NCI-H2029 treated with DMSO at 0.1 percent for 48 hours (cell line): ENCODE results near the gene ARAP1.

Experiments
- DNase-seq: peaks from one replicate; lab custom pipeline; 2025; lab: John Stamatoyannopoulos, UW

ARAP1 gene

DNA sequence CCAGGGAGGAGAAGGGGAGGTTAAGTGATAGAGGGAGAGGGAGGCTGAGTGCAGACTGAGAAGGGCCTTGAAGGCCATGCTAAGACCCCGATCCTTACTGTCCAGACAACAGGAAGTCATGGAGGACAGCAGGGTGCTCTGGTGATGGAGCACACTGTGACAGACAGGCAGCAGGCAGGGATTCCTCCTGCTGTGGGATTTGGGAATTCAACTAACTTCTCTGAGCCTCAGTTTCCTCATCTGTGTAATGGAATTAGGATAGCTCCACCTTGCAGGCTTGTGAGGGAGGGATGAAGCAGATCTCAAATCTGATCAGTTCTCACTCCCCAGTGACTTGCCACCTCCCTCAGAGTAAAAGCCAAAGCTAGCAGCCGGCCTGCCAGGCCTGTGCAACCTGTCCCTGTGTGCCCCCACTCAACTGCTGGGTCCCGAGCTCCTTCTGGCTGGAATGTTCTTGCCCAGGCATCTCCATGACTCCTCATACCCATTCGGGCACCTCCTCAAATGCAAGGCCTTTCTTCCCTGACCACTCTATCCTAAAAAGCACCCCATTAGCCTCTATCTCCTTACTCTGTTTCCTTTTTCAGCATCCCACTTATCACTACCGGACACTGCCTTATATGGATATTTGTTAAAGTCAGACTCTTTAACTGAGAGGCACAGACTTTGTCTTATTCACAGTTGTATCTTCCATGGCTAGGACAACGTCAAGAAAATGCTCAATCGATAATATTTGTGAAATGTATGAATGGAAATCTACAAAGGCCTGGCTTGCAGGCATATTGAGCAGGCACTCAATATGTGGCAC lies 9.5 kb downstream of the ARAP1 start:
- DNase-seq, result no peak

DNA sequence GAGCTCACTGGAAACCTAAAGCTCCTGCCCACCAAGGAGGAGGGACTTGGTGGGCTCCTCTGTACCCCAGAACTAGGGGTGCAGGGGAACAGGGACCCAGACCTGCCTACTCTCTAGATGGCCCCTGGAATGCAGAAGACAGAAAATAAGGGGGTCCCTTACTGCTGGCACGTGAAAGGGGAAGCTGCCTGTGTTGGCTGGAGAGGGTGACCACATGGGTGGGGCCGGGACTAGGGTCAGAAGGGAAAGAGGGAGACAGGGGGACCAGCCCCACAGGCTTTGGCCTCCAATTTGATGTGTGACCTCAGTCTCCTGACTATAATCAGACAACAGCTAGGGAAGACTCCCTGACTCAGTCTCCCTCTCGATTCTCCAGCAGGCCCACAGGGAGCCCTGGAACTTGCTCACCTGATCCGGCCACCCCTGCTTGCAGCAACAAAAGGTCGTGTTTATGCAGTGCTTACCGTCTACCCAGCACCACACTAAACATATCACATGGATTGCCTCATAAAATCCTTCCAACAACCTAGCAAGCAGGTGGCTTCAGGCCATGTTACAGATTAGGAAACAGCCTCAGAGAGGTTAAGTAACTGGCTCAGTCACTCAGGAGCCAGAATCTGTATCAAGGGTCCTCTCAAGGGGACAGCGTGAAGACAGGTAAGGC lies 10.2 kb downstream of the ARAP1 start:
- no peak for DNase-seq

DNA sequence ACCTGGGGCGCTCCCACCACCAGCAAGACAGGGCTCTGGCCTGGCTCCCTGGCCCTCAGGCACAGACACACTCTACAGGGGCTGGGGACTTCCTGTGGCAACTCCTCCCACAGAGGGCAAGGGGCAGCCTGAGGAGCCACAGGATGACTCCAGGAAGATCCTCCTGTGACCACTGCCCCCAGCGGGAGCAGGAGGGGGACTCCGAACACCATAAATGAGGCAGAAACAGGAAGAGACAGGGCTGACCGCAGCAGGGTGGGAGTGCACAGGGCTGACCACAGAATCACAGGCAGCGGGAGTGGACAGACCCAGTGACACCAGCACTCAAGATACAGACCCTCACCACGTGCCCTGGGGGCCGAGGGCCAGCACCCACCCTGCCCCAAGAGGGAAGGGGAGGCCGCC lies 10.8 kb downstream of the ARAP1 start:
- no peak for DNase-seq

DNA sequence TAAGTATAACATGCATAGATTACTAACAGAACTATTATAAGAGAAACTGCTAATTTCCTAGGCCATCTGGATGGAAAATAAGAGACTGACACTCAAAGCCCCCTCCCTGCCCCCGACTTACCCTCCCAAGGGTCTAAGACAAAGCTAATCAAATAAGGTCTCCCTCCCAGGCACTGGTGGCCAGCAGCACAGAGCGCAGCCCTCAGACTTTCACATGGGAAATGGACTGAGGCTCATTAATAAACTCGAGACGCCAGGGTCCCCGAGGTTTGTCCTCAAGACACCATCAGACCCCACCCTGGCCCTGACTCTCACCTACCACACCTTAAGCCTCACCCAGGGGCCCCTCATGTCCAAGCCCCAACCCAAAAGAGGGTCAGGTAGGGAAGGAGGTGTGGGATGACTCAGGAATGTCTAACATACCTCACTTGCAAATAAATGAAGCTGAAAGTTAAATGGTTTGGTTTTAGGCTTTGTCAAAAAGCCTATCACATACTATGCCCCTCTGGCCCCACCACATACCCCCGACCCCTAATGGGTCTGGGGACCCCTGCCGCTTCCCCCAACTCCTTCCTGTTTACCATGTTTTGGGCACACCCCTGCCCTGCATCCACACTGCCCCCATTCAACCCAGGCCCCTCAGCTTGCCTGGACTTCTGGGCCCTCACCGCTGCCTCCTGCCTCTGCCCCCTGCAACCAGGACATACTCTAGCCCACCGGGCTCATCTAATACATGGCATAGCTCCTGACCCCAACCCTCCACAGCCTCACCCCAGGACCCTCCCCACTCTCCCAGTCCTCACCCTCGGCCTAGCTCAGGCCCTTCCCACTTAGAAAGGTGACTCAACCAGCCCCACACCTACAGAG lies 11.4 kb downstream of the ARAP1 start:
- DNase-seq, result no peak

DNA sequence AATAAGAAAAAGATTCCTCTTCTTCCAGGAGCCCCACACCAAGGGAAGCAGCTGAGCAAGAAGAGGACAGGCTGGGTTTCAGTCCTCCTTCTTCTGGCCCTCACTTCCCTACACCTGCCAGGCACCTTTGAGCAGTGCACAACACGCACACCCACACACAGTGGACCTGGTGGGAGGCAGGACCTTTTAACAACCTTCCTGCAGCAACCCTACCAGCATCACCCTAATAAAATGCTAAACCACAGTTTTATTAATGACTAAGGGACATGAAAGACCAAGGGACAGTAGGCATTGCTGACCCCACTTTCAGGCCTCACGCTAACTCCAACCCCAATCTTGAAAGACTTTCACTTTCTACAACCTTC lies 12.2 kb downstream of the ARAP1 start:
- DNase-seq, result no peak

DNA sequence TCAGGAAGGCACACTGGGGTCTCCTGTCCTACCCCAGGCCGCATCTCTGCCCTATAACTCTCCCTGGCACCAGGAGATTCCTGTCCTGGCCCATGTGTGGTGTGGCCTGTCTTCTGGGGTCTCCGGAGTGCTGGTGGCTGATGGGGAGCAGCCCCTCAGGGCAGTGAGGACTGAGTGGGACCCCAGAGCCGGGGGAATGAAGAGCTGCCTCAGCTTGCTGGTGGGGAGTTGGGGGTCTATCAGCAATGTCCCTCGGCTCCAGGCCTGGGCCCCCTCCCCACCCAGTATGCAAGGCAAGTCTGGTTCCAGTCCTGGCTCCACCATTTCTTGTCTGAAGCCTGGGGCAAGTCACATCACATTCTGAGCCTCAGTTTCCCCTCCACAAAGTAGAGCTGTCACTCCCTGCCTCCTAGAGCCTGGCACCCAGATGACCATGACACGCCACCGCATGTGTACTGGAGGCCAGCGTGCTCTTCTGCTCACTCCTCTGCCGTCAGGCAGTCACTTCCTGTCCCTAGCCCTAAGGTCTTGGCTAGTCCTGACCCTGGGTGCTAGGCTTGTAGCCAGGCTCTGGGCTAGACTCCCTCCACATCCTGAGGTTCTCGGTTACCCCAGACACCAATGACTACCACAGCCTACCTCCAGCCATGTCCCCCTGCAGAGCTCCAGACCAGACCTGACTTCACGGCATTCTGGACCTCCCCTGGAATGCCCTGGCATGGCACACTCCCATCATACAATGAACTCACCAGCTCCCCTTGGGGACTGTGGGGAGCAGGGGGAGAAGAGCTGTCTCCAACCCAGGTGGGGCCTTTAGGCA lies 12.8 kb downstream of the ARAP1 start:
- DNase-seq, result no peak

DNA sequence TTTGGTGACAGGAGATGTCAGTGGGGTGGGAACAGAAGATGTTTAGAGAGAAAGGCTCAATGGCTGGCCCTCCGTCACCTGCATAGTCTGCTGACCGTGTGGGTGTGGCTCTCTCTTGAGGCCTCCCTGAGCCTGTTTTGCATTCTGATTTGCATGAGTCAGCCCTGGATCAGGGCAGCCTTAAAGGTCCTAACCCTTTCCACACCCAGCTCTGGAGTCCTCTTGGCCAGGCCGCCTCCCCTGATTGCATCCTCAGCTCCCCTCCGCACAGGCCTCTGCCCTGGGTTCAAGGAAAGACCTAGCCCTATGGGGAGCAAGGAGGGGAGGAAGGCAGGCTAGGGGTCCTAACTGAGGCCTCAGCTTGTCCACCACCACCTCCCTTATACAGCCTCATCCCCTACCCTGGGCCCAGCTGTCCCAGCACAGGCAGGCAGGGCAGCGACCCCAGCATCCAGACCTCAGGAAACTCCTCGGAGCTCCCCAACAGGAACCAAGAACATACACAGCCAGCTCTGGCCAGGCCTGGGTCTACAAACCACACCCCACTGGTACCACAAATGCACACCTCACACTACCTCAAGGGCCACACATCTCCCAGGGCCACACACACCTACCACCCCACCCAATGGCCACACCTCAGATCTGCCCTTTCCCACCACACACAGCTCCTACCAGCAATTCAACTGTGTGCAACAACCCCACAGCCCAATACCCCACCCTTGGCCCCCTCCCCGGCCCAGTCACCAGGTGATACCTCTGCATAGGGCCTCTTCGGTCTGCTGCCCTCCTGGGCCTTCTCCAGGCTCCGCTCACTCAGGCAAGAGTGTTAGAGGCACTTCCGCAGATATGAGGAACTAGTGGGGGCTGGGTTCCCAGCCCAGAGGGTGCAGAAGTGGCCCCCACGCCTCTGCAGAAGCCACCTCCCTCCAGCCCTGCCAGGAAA lies 13.7 kb downstream of the ARAP1 start:
- no peak for DNase-seq

DNA sequence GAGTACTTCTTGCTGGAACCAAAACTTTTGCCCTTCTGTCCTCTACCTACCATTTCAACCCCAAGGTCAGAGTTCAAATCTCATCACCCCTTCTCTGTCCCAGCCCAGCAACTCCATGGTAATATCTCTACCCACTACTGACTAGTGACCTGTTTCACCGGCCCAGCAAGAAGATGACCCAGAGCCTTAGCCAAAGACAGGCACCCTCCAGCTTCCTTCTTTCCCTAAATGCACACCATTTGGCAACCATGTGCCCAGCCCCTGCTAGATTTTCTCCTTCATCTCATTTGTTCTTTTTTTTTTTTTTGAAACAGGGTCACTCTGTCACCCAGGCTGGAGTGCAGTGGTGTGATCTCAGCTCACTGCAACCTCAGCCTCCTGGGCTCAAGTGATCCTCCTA lies 14.9 kb downstream of the ARAP1 start:
- no peak for DNase-seq

DNA sequence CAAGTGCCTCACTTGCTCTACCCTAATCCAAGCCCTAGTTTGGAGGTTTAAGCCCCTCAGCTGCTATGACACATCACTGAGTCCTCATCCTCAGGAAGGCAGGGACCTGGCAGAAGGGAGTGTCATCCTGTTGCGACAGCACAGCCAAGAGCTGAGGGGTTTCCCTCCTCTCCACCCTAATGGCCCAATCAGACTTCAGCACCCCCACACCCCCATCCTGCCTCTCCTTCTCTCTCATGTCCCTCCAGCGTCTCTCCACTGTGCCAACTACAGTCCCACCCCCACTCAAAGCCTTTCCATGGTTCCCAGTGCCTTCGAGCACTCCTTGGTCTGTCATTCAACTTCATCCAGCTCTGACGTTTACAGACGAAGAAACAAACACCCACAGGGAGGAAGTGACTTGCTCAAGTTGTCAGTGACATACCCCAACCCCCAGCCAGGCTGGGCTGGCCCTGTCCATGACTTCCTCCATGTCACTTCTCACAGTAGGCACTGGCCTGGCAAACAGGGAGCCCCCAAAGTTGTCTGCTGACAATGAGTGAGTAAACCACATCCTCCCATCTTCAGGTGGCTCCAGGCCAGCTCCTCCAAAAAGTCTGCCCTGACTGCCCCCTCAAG lies 15.6 kb downstream of the ARAP1 start:
- DNase-seq, result no peak

DNA sequence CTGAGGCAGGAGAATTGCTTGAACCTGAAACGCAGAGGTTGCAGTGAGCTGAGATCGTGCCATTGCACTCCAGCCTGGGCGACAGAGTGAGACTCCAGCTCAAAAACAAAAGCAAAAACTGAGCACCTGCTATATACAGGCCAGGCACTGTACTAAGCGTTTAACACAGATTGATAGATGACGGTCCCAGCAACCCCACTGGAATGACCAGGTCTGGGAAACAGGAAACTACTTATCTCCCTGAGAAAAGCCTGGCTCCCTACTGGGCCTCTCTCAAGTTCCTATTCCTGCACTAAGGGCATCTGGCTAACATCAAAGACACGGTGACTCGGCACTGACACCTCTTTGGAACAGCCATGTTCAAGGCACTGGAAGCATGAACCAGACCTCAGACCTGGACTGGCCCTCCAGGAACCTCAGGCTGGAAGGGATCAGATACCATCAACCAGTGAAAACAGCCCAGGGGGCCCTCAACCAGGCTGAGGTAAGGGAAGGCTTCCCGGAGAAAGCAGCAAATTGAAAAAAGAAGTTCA lies 16.6 kb downstream of the ARAP1 start:
- no peak for DNase-seq

DNA sequence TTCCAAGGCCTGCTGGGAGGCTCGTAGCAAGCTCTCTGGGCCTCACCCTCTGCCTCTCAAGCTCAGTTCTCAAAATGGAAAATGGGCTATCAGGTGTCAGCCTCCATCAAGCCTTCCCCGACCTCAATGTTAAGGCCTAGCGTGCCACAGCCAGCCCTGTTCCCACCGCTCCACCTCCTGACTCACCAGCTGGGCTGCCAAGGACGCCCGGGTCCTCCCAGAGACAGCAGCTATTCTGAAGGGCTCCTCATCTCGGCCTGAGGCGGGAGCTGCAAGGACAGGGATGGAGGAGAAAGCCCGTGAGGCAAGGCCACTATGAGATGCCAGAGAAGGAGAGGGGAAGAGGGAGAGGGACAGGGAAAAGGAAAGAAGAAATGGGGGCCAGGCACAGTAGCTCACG lies 19.9 kb downstream of the ARAP1 start:
- DNase-seq, result no peak

DNA sequence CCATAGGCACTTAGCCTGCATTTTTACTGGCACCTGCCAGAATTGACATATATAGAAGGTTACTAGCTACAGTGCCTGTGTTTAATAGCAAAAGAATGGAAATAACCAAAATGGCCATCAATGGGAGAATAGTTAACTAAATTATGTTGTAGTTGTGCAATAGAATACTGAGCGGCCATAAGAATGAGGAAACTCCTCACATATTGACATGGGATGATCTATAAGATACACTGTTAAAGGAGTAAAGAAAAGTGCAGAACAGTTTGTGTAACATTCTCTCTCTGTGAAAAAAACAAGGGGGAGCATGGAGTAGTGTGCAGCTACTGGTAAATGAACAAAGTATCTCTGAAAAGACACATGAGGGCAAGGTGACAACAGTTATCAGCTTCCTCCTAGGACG lies 21.5 kb downstream of the ARAP1 start:
- DNase-seq, result no peak

DNA sequence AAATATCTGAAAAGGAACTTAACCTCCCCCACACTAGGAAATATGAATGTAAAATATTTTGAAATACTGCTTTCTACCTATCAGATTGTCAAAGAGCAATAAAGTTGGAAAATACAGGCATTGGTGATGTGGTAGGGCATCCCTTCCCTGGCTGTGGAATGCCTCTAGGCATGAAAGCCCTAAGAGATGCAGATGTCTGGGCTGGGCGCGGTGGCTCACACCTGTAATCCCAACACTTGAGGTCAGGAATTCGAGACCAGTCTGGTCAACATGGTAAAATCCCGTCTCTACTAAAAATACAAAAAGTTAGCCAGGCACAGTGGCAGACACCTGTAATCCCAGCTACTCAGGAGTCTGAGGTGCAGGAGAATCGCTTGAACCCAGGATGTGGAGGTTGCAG lies 22.0 kb downstream of the ARAP1 start:
- DNase-seq, result no peak

DNA sequence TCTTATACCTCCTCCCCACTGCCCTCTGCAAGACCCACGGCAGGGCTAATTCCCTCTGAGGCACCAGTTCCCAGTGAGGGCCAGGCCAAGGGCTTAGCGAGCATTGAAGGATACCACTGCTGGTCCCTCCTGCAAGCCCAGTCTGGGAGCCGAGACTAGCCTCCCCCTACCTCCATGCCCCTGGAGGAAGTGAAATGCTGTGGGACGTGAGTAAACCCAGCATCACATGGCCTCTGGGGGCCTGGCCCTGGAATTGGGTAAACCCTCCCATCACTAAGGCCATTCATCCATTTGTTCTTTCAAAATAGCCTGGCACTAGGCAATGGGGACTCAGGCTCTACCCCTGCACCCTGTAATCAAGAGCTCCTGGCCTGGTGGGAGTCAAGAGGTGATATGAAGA lies 24.7 kb downstream of the ARAP1 start:
- no peak for DNase-seq

DNA sequence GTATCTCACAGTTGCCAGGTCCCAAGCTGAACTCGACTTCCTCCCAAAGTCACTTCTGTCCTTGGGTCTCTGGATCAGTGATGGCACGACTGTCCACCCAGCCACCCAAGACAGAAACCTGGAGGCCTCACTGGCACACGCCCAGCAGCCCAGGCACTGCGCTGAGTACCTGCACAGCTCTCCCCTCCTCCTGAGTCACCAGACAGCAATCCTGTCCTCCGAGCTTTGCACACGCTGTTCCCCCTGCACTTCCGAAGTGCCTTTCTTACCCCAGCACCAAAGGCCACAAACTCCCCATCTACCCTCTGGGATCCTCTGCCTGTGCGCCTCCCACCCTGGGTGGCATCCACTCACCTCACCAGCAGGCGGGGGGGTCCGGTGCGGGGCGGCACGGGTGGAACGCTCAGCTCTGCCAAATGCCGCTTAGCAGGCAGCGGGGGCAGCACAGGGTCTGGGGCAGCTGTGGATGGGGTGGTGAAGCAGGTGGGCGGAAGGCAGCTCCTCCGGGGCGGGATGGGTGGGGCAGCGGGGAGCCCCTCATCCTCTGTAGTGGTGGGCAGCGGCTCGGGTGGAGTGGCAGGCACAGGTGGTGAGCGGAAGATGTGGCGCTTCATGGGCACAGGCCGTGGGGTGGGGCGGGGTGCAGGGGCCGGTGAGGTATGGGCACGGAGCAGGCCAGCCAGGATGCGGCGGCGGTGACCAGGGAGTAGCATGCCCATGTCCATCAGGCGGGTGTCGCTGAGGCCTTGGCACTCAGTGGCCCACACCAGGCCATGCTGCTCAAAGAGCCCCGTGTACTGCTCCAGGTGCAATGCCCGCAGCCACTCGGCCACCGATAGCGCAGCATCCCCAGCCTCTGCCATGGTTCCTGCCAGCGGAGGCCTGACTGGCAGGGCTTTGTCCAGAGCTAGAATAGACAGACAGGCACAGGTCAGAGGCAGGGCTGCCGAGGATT lies 25.7 kb downstream of the ARAP1 start:
- no peak for DNase-seq

DNA sequence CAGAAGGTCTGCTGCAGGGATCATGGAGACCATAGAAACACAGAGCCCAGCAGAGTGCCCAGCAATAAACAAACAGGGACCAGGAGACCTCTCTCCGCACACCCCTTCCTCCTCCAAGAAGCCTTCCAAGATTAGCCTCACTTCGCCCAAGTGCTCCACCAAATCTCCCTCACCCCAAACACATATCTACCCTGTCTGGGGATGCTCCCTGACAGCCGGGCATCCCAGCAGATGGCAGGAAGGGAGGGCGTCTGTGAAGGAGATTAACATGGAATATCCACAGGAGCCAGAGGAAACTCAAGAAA lies 26.5 kb downstream of the ARAP1 start:
- DNase-seq, result no peak

DNA sequence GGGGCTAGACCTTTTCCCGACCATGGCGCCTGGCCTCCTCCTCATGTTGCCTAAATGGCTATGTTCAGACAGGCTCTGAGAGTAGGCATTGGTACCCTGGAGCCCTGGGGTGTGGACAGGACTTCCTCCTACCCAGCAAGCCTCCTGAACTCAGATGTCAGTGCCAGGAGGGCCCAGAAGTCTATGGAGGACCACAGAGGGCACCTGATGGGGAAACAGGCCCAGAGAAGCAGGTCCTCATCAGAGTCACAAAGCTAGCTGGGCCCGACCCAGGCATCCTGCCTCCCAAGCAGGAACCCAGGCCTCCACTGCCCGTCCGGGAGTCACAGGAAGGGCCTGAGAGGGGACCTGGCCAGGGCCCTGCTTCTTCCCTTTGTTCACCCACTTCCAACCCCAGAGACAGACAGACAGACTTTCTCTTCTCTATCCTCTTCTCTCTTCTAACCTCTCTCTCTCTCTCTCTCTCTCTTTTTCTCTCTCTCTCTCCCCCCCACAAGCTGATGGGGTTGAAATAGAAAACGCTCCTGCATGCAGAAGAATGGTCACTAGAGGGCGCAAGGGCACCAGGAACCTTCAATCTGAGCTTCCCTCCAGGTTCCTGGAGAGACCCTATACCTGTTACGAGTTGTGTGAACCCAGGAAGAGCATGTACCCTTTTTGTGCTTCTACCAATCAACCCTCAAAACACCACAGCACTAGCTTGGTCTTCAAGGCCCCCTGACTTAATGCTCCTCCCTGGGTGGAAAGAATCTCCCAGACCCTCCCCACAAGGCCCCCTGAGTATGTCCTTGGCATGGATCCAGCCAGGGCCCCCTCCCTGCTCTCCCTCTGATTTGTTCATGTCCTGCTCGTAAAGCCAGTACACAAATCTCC lies 27.1 kb downstream of the ARAP1 start:
- DNase-seq, result peak; percentile 90

DNA sequence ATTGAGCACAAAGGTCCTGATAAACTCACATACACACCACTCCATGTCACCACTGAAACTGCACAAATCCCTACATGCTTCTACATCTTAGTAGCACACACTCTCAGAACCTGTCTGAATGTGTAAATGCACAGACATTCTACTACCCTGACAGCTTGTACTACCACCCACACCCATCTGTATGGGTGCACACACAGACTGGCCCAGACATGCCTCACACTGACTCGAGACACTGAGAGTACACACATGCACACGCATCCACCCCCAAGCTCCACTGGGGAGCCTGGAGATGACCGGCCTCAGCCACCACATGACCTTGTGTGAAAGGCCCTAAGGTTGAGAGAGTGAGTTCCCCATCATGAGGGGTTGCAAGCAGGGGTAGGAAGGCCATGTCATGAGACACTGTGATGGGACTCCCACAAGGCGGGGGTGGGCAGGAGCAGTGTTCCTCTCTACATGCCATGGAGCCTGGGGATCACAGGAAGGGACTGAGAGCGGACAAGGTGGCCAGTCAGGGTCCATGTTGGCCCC lies 28.1 kb downstream of the ARAP1 start:
- DNase-seq, result no peak
